Peyer's patch (tissue), 4 donors: ENCODE results near the gene KRT80. TPM values are rescaled to one million over a fixed set of nuclear protein-coding genes. Genes with fewer than 3 reads are reported as not detected.

ENCODE experiments used
- DNase-seq, 3 donors: peaks; one replicate each; pipeline ENCODE4 v3.0.0-alpha.2; 2017 to 2019
- H3K27ac ChIP-seq, 4 donors: fragments of 200-600 bp; sonication (generic); one replicate each; pipeline ENCODE4 v1.5.1; 2016 to 2019
- H3K27me3 ChIP-seq, 2 donors: fragments of 200-600 bp; sonication (generic); one replicate each; pipeline ENCODE4 v1.5.1; 2019
- H3K36me3 ChIP-seq, 3 donors: fragments of 200-600 bp; sonication (generic); one replicate each; pipeline ENCODE4 v1.5.1; 2016 to 2019
- H3K4me1 ChIP-seq, 4 donors: fragments of 200-600 bp; sonication (generic); one replicate each; pipeline ENCODE4 v1.5.1; 2016 to 2019
- H3K4me3 ChIP-seq, 4 donors: fragments of 200-600 bp; sonication (generic); 1 replicate in 3 of 4; 2 replicates in 1 of 4; pipeline ENCODE4 v1.5.1; 2016 to 2019; ENCODE audit warnings: mild to moderate bottlenecking in 1 of 4
- H3K9me3 ChIP-seq, 4 donors: fragments of 200-600 bp; sonication (generic); one replicate each; pipeline ENCODE4 v1.5.1; 2016 to 2019; ENCODE audit warnings: mild to moderate bottlenecking in 1 of 4
- POLR2A ChIP-seq, 2 donors: fragments of 450-650 bp; IDR thresholded peaks; one replicate each; pipeline ENCODE4 v1.5.1; 2017; ENCODE audit warnings: antibody characterized with exemption in 2 of 2, mild to moderate bottlenecking in 2 of 2, moderate library complexity in 2 of 2
- total RNA-seq, 4 donors: library from RNA; depleted of rRNA; stranded (reverse); fragments of >200 nt; gene quantifications; one replicate each; pipeline ENCODE4 v1.1.0, GENCODE V29; 2016
- TF ChIP-seq, protein P1 (sequence below), 6 experiments: fragments of 450-650 bp in 4 of 6; fragments of 200-600 bp in 2 of 6; sonication (generic) in 1 of 6; IDR thresholded peaks; one replicate each; pipeline ENCODE4 v1.5.1; 2017 to 2019; ENCODE audit warnings: antibody characterized with exemption in 6 of 6, mild to moderate bottlenecking in 3 of 6, moderate library complexity in 1 of 6

The KRT80 gene
- total RNA-seq, 4 donors from 2014 or later: 0.13 to 0.38 TPM; not detected in 2

GRCh38 chr12:52221912-52222457 lies 30.2 kb upstream of the KRT80 start:
- TF ChIP-seq, protein P1, sequence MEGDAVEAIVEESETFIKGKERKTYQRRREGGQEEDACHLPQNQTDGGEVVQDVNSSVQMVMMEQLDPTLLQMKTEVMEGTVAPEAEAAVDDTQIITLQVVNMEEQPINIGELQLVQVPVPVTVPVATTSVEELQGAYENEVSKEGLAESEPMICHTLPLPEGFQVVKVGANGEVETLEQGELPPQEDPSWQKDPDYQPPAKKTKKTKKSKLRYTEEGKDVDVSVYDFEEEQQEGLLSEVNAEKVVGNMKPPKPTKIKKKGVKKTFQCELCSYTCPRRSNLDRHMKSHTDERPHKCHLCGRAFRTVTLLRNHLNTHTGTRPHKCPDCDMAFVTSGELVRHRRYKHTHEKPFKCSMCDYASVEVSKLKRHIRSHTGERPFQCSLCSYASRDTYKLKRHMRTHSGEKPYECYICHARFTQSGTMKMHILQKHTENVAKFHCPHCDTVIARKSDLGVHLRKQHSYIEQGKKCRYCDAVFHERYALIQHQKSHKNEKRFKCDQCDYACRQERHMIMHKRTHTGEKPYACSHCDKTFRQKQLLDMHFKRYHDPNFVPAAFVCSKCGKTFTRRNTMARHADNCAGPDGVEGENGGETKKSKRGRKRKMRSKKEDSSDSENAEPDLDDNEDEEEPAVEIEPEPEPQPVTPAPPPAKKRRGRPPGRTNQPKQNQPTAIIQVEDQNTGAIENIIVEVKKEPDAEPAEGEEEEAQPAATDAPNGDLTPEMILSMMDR (IDR thresholded peaks at IDR 0.05): peak in 3 of 6 experiments; percentile 38 to 52 (median 45)
- TF ChIP-seq POLR2A (IDR thresholded peaks at IDR 0.05): no peak
- Histone ChIP-seq H3K4me3 (no peak overlapping the region), H3K4me1 (no peaks in the 10 kb centered on the region), H3K27ac (no peak overlapping the region), H3K27me3 (no peaks in the 10 kb centered on the region), H3K36me3 (no peaks in the 10 kb centered on the region), H3K9me3 (no peaks in the 10 kb centered on the region)
- peak in 2 of 3 donors; percentile 68 to 73 for DNase-seq

DNA sequence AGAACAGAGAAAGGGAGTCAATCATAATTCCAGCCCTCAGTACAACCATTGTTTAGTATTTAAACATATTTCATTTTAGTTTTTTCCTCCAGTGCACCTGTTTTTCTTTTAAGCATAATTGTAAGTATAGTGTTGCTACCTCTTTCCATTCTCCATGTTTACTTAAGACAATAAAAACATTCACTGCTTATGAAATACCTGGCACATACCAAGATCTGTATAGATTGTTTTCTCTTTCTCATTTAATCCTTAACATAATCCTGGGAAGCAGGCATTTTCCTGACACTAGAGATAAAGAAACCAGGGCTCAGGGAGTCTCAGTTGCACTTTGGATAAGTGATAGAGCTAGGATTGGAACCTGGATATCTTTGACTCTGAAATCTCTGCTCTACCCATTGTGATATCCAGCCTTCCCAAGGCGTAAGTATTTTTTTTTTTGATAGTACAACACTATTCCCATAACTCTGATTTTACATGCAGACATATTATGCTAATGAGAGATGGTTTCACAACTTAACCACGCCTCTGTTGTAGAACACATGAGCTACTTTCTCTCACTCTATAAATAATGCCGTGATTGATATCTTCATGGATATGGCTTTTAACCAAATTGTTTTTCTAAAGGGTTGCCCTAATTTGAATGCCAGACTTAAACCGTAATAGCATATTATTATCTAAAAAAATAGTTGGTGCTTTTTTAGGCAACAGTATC lies 29.4 kb upstream of the KRT80 start:
- Histone ChIP-seq H3K4me1 (peaks cover 0 to 6% (median 0%) of the 10 kb centered on the region in 4 donors), H3K9me3 (no peaks in the 10 kb centered on the region), H3K4me3 (no peak overlapping the region), H3K27me3 (no peaks in the 10 kb centered on the region), H3K36me3 (no peaks in the 10 kb centered on the region), H3K27ac (no peak overlapping the region)
- DNase-seq: no peak
- TF ChIP-seq, protein P1 (IDR thresholded peaks at IDR 0.05): no peak
- no peak for TF ChIP-seq POLR2A (IDR thresholded peaks at IDR 0.05)

- H3K9me3 ChIP-seq: no peaks in the 10 kb centered on the region
- TF ChIP-seq, protein P1 (IDR thresholded peaks at IDR 0.05): no peak
- no peak for TF ChIP-seq POLR2A (IDR thresholded peaks at IDR 0.05)
- peak in 1 of 3 donors; percentile 13 for DNase-seq
- H3K27me3 ChIP-seq: no peaks in the 10 kb centered on the region
- peaks cover 0 to 8% (median 0%) of the 10 kb centered on the region in 4 donors for H3K4me1 ChIP-seq
- H3K4me3 ChIP-seq: no peak overlapping the region
- H3K27ac ChIP-seq: no peak overlapping the region
- H3K36me3 ChIP-seq: no peaks in the 10 kb centered on the region
Measured at GRCh38 chr12:52220477-52220876, 28.7 kb upstream of the KRT80 start.

DNA sequence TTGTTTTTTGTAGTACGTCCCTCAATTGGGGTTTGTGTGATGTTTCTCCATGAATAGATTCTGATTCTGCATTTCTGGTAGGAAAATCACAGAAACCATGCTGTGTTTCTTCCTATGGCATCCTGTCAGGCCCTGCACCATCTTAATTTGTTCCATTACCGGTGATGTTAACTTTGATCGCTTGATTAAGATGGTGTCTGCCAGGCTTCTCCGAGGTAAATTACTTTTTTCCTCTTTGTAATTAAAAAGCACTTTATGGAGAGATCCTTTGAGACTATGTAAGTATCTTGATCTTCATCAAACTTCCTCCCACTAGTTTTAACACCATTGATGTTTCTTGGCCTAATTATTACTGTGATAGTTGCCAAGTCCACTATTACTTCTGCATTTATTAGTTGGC lies 26.2 kb upstream of the KRT80 start:
- Histone ChIP-seq H3K27me3 (no peaks in the 10 kb centered on the region), H3K27ac (no peak overlapping the region), H3K4me1 (peaks cover 0 to 8% (median 0%) of the 10 kb centered on the region in 4 donors), H3K36me3 (no peaks in the 10 kb centered on the region), H3K9me3 (no peaks in the 10 kb centered on the region), H3K4me3 (no peak overlapping the region)
- TF ChIP-seq, protein P1 (IDR thresholded peaks at IDR 0.05): no peak
- no peak for TF ChIP-seq POLR2A (IDR thresholded peaks at IDR 0.05)
- no peak for DNase-seq

DNA sequence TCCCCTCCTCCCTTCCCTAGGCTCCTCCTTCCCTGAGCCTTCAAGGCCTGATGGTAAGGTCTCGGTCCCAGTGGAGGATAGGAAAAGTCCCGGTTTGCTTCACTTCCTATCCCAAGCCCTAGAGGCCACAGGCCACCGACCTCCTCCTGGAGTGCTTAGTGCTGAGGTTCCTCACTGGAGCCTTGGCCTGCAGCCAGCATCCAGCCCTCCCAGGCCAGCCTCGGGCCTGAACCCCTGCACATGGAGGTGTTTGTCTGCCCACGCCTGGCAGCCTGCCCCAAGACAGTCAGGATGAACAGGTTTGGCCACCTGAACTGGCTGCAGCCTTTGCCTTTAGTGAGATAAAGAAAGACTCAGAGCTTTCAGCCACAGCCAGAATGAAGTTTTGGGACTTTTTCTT lies 25.4 kb upstream of the KRT80 start:
- no peak overlapping the region for H3K27ac ChIP-seq
- TF ChIP-seq POLR2A (IDR thresholded peaks at IDR 0.05): no peak
- TF ChIP-seq, protein P1 (IDR thresholded peaks at IDR 0.05): no peak
- peak in 2 of 3 donors; percentile 67 to 76 for DNase-seq

More for the DNA sequence above, 25.4 kb upstream of the KRT80 start:
- H3K4me1 ChIP-seq: peaks cover 0 to 8% (median 0%) of the 10 kb centered on the region in 4 donors
- no peaks in the 10 kb centered on the region for H3K27me3 ChIP-seq
- H3K36me3 ChIP-seq: no peaks in the 10 kb centered on the region
- H3K4me3 ChIP-seq: no peak overlapping the region
- H3K9me3 ChIP-seq: no peaks in the 10 kb centered on the region
